Measurements from ENCODE around the gene PPP1R10. TPM values are rescaled to one million over a fixed set of nuclear protein-coding genes. Genes with fewer than 3 reads are reported as not detected.
A peak's percentile ranks its signal among the peaks of the same experiment; 100 is the strongest.
"Not testable (repeated sequence)": the region's sequence is repeated elsewhere in the genome, so short reads cannot be mapped to it uniquely, and the experiment has no call there.

Gene PPP1R10
- 10 to 100 TPM; 21.3 to 44.0 (median 32.5) TPM for polyA plus RNA-seq
- long read RNA-seq, donor 1, partial matches to known transcripts, result 18 of 137 reads
- long read RNA-seq, donor 1, other reads (novel, unspliced or antisense), result 117 of 137 reads
- long read RNA-seq, donor 2, partial matches to known transcripts, result 12 of 12 reads
- long read RNA-seq, donor 2, other reads (novel, unspliced or antisense), result 0 of 12 reads
- long read RNA-seq, donor 3, partial matches to known transcripts, result 22 of 23 reads
- long read RNA-seq, donor 3, other reads (novel, unspliced or antisense), result 0 of 23 reads
- long read RNA-seq, donor 4, result 0 reads
- long read RNA-seq, donor 5, full-length matches to known transcripts, result 1 of 1 reads
- long read RNA-seq, donor 5, partial matches to known transcripts, result 0 of 1 reads
- long read RNA-seq, donor 5, other reads (novel, unspliced or antisense), result 0 of 1 reads
- long read RNA-seq, donor 6, full-length matches to known transcripts, result 2 of 7 reads
- long read RNA-seq, donor 6, partial matches to known transcripts, result 5 of 7 reads
- long read RNA-seq, donor 6, other reads (novel, unspliced or antisense), result 0 of 7 reads
- long read RNA-seq, donor 7, partial matches to known transcripts, result 505 of 527 reads
- long read RNA-seq, donor 7, other reads (novel, unspliced or antisense), result 22 of 527 reads
- long read RNA-seq, donor 8, result 0 reads
- long read RNA-seq, donor 9, partial matches to known transcripts, result 6 of 7 reads
- long read RNA-seq, donor 9, other reads (novel, unspliced or antisense), result 0 of 7 reads
- long read RNA-seq, donor 10, full-length matches to known transcripts, result 3 of 234 reads
- long read RNA-seq, donor 10, partial matches to known transcripts, result 231 of 234 reads
- long read RNA-seq, donor 10, other reads (novel, unspliced or antisense), result 0 of 234 reads

- H3K9me3 ChIP-seq (ENCODE audit: control insufficient read depth in 2 of 2, insufficient read depth in 1 of 2, low read depth in 1 of 2, low read length in 1 of 2), result no peaks in the 10 kb centered on the region
- DNase-seq, result peak; percentile 99 to 100
- H3K27ac ChIP-seq (ENCODE audit: low read depth in 1 of 3, low read length in 2 of 3), result peak within 1 kb of the TSS; percentile 96 to 99 (median 98)
- H3K4me1 ChIP-seq (ENCODE audit: control insufficient read depth in 3 of 3, insufficient read depth in 2 of 3, low read depth in 1 of 3, low read length in 2 of 3), result peaks cover 0 to 22% (median 3%) of the 10 kb centered on the region in 3 donors
- 0 to 1% (median 0%) methylated on average over 39 to 40 of the region's 40 CpGs for WGBS, 3 donors
- peak; percentile 53 for FAIRE-seq
- no peaks in the 10 kb centered on the region for H3K27me3 ChIP-seq (ENCODE audit: control insufficient read depth in 3 of 3, insufficient read depth in 3 of 3, low read length in 3 of 3)
- peak within 1 kb of the TSS; percentile 65 to 92 (median 79) for H3K4me3 ChIP-seq (ENCODE audit: low read depth in 1 of 3, low read length in 3 of 3)
- peaks cover 0 to 29% (median 9%) of the 10 kb centered on the region in 3 donors for H3K36me3 ChIP-seq (ENCODE audit: control insufficient read depth in 3 of 3, insufficient read depth in 2 of 3, low read depth in 1 of 3, low read length in 3 of 3)
These were observed at the start of gene PPP1R10 for GRCh38 chr6:30616811-30617564. Gene PPP1R10, minus strand, starts transcription at chr6:30617243. Its CDS starts 7,299 bp downstream, at chr6:30609944.

- not testable (repeated sequence) for H3K9me3 ChIP-seq (ENCODE audit: control insufficient read depth in 2 of 2, insufficient read depth in 1 of 2, low read depth in 1 of 2, low read length in 1 of 2); H3K27me3 ChIP-seq (ENCODE audit: control insufficient read depth in 3 of 3, insufficient read depth in 3 of 3, low read length in 3 of 3); FAIRE-seq; H3K27ac ChIP-seq (ENCODE audit: low read depth in 1 of 3, low read length in 2 of 3); DNase-seq; H3K4me1 ChIP-seq (ENCODE audit: control insufficient read depth in 3 of 3, insufficient read depth in 2 of 3, low read depth in 1 of 3, low read length in 2 of 3); H3K4me3 ChIP-seq (ENCODE audit: low read depth in 1 of 3, low read length in 3 of 3)
- peaks cover 21 to 84% (median 35%) of the 10 kb centered on the region in 3 donors for H3K36me3 ChIP-seq (ENCODE audit: control insufficient read depth in 3 of 3, insufficient read depth in 2 of 3, low read depth in 1 of 3, low read length in 3 of 3)
- 66 to 69% (median 68%) methylated on average over 2 of the region's 2 CpGs for WGBS, 3 donors
These were observed 49.3 kb upstream of the PPP1R10 start for GRCh38 chr6:30666300-30666699.

DNA sequence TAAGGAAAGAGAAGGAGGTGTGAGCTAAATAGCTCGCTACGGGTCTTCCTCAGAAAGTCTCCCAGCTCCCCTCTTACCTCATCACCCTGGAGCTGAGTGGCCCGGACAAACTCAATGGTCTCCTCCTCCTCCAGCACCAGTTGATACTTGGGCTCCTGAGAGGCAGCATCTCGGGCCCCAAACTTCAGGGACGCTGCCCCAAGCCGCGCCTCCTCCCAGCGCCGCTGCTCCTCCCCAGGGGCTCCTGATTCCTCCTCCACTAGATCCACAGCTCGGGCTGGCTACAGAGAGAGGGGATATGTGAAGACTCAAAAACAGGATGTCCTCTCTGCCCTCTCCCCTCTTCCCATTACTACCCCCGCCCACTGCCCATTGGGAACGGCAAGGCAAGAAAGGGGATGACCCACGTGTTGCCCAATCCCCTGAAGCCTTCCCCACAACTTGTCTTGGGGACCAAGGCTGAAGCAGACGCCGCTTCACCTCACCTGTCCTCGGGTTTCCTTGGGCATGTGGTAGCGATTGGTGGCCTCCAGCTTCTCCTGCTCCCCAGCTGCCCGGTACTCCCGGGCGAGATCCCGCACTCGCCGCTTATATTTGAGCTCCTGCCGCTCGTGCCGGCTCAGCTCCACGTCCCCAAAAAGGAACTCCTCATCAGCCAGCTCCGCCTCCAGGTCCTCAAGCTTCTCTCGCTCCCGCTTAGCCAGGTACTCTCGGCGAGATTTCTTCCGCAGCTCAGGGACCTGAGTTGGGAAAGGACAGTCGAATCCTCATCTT is 48.1 kb upstream of the PPP1R10 start:
- no peak overlapping the region for H3K4me3 ChIP-seq (ENCODE audit: low read depth in 1 of 3, low read length in 3 of 3)
- no peaks in the 10 kb centered on the region for H3K9me3 ChIP-seq (ENCODE audit: control insufficient read depth in 2 of 2, insufficient read depth in 1 of 2, low read depth in 1 of 2, low read length in 1 of 2)
- 94 to 96% (median 94%) methylated on average over 32 to 34 of the region's 34 CpGs for WGBS, 3 donors
- DNase-seq (no peak), FAIRE-seq (no peak)
- H3K4me1 ChIP-seq (ENCODE audit: control insufficient read depth in 3 of 3, insufficient read depth in 2 of 3, low read depth in 1 of 3, low read length in 2 of 3), result no peaks in the 10 kb centered on the region
- H3K27ac ChIP-seq (ENCODE audit: low read depth in 1 of 3, low read length in 2 of 3), result no peak overlapping the region
- peaks cover 15 to 82% (median 30%) of the 10 kb centered on the region in 3 donors for H3K36me3 ChIP-seq (ENCODE audit: control insufficient read depth in 3 of 3, insufficient read depth in 2 of 3, low read depth in 1 of 3, low read length in 3 of 3)
- H3K27me3 ChIP-seq (ENCODE audit: control insufficient read depth in 3 of 3, insufficient read depth in 3 of 3, low read length in 3 of 3), result no peaks in the 10 kb centered on the region

GRCh38 chr6:30657922-30658321 is 40.9 kb upstream of the PPP1R10 start:
- peaks cover 39 to 92% (median 45%) of the 10 kb centered on the region in 3 donors for H3K36me3 ChIP-seq (ENCODE audit: control insufficient read depth in 3 of 3, insufficient read depth in 2 of 3, low read depth in 1 of 3, low read length in 3 of 3)
- H3K27me3 ChIP-seq (ENCODE audit: control insufficient read depth in 3 of 3, insufficient read depth in 3 of 3, low read length in 3 of 3); H3K4me1 ChIP-seq (ENCODE audit: control insufficient read depth in 3 of 3, insufficient read depth in 2 of 3, low read depth in 1 of 3, low read length in 2 of 3); FAIRE-seq; H3K9me3 ChIP-seq (ENCODE audit: control insufficient read depth in 2 of 2, insufficient read depth in 1 of 2, low read depth in 1 of 2, low read length in 1 of 2); DNase-seq; H3K27ac ChIP-seq (ENCODE audit: low read depth in 1 of 3, low read length in 2 of 3); H3K4me3 ChIP-seq (ENCODE audit: low read depth in 1 of 3, low read length in 3 of 3): not testable (repeated sequence)
- 71 to 88% (median 80%) methylated on average over 5 of the region's 5 CpGs for WGBS, 3 donors

- DNase-seq, result no peak
- H3K4me3 ChIP-seq (ENCODE audit: low read depth in 1 of 3, low read length in 3 of 3), result no peak overlapping the region
- no peak overlapping the region for H3K27ac ChIP-seq (ENCODE audit: low read depth in 1 of 3, low read length in 2 of 3)
- no peaks in the 10 kb centered on the region for H3K4me1 ChIP-seq (ENCODE audit: control insufficient read depth in 3 of 3, insufficient read depth in 2 of 3, low read depth in 1 of 3, low read length in 2 of 3)
- no peaks in the 10 kb centered on the region for H3K9me3 ChIP-seq (ENCODE audit: control insufficient read depth in 2 of 2, insufficient read depth in 1 of 2, low read depth in 1 of 2, low read length in 1 of 2)
- peaks cover 35 to 92% (median 46%) of the 10 kb centered on the region in 3 donors for H3K36me3 ChIP-seq (ENCODE audit: control insufficient read depth in 3 of 3, insufficient read depth in 2 of 3, low read depth in 1 of 3, low read length in 3 of 3)
- H3K27me3 ChIP-seq (ENCODE audit: control insufficient read depth in 3 of 3, insufficient read depth in 3 of 3, low read length in 3 of 3), result no peaks in the 10 kb centered on the region
- FAIRE-seq, result no peak
These were observed 40.4 kb upstream of the PPP1R10 start for GRCh38 chr6:30657454-30657853.

- FAIRE-seq (no peak), DNase-seq (no peak)
- Histone ChIP-seq H3K27me3 (ENCODE audit: control insufficient read depth in 3 of 3, insufficient read depth in 3 of 3, low read length in 3 of 3) (no peaks in the 10 kb centered on the region), H3K36me3 (ENCODE audit: control insufficient read depth in 3 of 3, insufficient read depth in 2 of 3, low read depth in 1 of 3, low read length in 3 of 3) (peaks cover 28 to 89% (median 40%) of the 10 kb centered on the region in 3 donors), H3K4me1 (ENCODE audit: control insufficient read depth in 3 of 3, insufficient read depth in 2 of 3, low read depth in 1 of 3, low read length in 2 of 3) (no peaks in the 10 kb centered on the region), H3K9me3 (ENCODE audit: control insufficient read depth in 2 of 2, insufficient read depth in 1 of 2, low read depth in 1 of 2, low read length in 1 of 2) (no peaks in the 10 kb centered on the region), H3K4me3 (ENCODE audit: low read depth in 1 of 3, low read length in 3 of 3) (no peak overlapping the region), H3K27ac (ENCODE audit: low read depth in 1 of 3, low read length in 2 of 3) (no peak overlapping the region)
- 71 to 82% (median 79%) methylated on average over 7 of the region's 7 CpGs for WGBS, 3 donors
These were observed 39.5 kb upstream of the PPP1R10 start for GRCh38 chr6:30656513-30656912.

- Histone ChIP-seq H3K9me3 (ENCODE audit: control insufficient read depth in 2 of 2, insufficient read depth in 1 of 2, low read depth in 1 of 2, low read length in 1 of 2) (no peaks in the 10 kb centered on the region), H3K36me3 (ENCODE audit: control insufficient read depth in 3 of 3, insufficient read depth in 2 of 3, low read depth in 1 of 3, low read length in 3 of 3) (peaks cover 30 to 91% (median 37%) of the 10 kb centered on the region in 3 donors), H3K4me3 (ENCODE audit: low read depth in 1 of 3, low read length in 3 of 3) (no peak overlapping the region), H3K4me1 (ENCODE audit: control insufficient read depth in 3 of 3, insufficient read depth in 2 of 3, low read depth in 1 of 3, low read length in 2 of 3) (no peaks in the 10 kb centered on the region), H3K27me3 (ENCODE audit: control insufficient read depth in 3 of 3, insufficient read depth in 3 of 3, low read length in 3 of 3) (no peaks in the 10 kb centered on the region), H3K27ac (ENCODE audit: low read depth in 1 of 3, low read length in 2 of 3) (no peak overlapping the region)
- DNase-seq (no peak), FAIRE-seq (no peak)
- WGBS, 3 donors, result 97 to 100% (median 99%) methylated on average over 3 of the region's 3 CpGs
These were observed 38.7 kb upstream of the PPP1R10 start for GRCh38 chr6:30655743-30656094.
